ENCODE measurements around the gene LEMD2.

Gene LEMD2

DNA sequence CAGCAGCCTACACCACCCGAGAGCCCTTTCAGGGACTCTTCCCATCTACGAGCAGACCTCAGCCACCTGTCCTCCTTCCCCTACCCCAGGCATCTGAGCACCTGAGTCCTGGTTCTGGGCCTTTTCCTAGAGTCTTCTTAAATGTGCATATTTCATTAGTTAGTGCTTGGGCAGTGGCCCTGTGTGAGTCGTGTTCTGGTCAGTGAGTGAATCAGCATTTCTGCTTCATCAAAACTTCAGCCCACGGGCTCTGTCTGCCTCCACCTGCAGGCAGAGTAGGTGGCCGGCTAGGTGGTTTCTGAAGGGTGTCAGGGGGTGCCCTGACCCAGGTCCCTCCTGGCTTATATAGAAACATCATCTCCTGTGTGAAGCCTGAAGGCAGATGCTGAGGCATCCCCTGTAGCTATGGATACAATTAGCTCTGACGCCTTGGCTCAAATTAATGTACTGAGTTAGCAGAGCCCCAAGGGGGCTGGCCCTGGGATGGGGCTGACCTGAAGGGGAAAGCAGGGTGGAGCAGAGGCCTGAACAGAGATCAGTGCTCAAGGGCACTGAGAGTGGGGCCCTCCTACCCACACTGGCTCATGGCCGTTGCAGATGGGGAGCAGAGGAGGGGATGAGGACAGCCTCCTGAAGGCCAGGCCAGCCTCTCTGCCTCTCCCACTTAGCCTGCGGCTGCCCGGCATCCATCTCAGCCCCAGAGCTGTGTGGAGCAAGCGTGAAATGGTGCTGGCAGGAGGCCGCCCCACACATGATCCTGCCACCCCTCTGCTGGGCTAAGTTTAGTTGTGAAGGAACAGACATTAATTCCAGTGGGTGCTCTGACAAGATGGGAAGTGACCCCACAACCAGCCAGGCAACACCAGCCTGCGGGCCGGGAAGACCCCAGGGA lies 55.9 kb downstream of the LEMD2 start:
- DNase-seq: no peak

DNA sequence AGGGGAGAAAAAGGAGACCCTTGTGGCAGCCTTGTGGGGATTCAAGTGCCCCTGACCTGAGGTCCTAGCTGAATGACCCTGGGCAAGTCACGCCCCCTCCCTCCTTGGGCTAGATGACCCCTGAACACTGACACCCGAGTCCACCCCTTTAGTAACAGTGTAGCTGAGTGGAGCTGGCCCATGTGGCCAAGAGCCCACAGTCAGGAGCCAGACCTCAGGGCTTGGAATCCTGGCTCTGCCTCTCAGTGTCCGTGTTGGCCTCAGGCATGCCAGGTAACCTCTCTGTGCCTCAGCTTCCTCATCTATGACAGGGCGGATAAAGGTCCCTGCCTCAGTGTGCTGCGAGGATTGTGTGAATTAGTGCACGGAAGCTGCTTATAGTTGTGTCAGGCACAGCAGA lies 56.5 kb downstream of the LEMD2 start:
- no peak for DNase-seq

- no peak for DNase-seq
Measured at GRCh38 chr6:33731751-33732282, 57.1 kb downstream of the LEMD2 start.

DNA sequence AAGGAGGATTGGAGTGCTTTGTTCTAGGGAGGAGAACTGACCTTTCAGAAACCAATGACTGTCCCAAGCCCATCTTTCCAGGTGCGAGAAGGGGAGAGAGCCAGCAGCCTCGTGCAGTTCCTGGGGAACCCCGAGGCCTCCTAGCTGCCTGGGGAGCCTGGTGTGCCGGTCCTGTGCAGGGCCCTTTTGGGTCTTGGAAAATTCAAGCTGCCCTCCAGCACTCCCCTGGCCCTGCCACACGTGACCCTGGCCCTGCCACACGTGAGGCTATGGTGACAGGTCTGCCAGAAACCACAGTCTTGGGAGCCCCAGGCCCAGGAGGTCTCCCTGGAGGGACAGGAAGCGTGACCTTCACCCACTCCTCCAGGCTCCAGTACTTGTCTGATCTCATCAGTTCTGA lies 57.9 kb downstream of the LEMD2 start:
- DNase-seq: no peak

DNA sequence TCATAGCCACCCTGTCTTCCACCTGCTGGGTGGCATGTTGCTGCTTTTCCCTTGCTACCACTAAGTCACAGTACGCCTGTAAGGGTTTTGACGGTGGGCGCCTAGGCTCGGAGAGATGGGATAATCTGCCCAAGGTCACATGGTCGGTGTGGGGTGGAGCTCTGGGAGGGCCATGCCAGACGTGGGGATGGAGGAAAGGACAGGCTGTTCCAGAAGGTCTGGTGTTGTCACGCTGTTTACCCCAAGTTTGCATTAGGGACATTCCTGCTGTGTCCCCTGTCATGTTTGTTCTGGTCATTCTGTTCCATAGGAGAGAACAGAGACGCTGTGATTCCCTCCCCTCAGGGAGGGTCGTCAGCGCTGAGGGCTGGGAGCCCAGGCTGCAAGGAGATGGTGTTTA lies 58.3 kb downstream of the LEMD2 start:
- DNase-seq: no peak

- DNase-seq: no peak
Measured at GRCh38 chr6:33729059-33729458, 59.9 kb downstream of the LEMD2 start.

- no peak for DNase-seq
Measured at GRCh38 chr6:33728438-33728837, 60.5 kb downstream of the LEMD2 start.

GRCh38 chr6:33727932-33728331 lies 61.0 kb downstream of the LEMD2 start:
- no peak for DNase-seq

GRCh38 chr6:33727126-33727525 lies 61.8 kb downstream of the LEMD2 start:
- no peak for DNase-seq

DNA sequence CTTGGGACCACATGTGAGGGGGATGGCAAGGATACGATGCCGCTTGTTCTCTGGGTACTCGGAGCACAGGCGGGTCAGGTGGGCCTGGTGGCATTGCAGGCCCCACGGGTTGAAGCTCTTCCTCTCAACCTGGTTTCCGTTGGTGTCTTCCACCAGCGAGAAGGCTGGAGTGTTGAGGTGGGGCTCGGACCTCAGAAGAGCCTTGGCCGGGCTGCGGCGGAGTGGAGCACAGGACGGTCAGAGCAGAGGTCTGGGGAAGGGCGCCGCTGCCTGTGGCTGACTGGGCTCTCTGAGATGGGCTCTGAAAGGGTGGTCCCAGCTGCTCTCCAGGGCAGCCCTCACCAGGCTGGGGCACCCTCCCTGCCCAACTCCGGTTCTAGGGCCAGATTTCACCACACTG lies 62.2 kb downstream of the LEMD2 start:
- DNase-seq: no peak

- DNase-seq: no peak
Measured at GRCh38 chr6:33725891-33726673, 62.8 kb downstream of the LEMD2 start.

DNA sequence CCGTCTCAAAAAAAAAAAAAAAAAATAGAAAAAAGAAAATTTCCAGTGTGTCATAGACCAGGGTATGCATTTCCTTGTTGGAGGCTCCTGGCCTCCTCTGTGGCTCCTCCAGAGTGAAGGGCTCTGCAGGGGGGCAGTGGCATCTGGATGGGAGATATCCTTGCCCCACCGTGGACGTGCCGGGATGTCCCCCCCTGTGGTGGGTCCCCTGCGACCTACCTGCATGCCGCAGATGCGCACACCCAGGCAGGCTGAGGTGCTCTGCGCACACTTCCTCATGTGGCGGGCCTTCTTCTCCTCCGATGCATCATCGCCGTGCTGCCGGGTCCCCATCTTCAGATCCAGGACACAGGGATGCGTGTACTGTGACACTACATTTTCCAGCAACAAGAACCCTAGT lies 63.7 kb downstream of the LEMD2 start:
- no peak for DNase-seq

DNA sequence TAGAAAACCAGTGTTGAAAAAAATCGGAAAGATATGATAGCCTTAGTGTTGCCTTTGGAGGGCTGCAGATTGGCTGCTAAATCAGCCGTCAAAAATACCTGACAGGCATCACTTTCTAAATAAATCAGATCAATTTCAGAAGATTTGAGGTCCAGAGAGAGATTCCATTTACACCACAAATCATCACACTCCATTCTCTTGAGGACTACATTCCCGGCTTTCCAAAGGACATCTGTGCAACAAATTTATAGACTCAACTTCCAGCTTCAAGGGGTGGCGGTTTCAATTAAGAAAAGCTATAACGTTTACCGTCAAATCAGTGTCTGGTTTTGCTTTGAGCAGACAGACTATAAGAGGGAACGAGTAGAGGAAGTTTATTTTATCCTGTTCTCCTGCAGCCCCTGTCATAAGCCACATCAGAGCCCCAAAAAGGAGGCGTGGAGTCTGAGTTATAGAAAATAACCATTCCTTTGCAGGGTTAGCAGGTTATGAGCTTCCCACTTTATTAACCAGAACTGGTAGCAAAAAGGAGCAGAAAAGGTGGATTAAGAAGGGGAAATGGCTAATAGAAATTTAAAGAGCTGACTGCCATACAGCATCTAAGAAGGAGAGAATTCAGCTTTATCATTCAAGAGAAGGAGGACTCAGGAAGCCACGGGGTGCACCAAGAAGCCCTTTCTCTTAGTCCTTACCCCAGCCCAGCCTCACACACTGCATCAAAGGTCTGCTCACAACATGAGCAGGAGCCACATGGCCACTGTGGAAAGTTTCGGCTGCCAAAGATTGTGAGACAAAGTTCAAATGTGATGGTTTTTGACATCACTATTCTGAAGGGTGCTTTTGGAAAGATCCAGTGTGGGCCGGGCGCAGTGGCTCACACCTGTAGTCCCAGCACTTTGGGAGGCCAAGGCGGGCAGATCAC lies 64.6 kb downstream of the LEMD2 start:
- DNase-seq: no peak

DNA sequence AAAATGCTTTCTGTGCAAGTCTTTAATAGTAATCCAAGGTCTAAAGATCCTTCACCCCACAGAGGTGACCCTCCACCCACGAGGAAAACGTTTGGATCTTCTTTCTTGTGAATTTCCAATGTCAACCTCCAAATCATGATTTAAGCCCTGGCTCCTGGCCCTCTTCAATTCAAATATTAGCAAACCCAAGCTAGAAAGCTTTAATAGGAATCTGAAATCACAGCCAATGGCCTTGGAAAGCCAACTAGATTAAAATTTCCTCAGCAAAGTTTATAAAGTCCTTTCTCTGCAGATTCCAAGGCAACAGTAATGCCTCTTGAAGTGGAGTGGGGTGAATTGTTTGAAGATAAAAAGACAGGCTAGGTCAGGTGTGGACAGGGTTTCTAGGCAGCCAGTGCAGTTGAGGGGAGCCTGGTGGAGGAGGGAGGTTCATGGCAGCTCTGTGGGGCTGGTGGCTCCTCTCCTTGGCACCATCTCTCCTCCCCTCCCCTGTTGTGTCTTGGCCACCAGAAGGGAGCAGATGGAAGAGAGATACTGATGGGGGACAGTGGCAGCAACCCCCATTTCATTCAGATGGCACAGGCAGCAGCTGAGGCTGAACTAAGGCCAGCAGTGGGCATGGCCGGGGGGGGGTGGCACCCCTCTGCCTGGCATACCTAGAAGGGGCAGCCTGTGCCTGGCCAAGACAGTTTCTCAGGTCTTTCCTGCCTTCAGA lies 65.4 kb downstream of the LEMD2 start:
- DNase-seq: no peak

DNA sequence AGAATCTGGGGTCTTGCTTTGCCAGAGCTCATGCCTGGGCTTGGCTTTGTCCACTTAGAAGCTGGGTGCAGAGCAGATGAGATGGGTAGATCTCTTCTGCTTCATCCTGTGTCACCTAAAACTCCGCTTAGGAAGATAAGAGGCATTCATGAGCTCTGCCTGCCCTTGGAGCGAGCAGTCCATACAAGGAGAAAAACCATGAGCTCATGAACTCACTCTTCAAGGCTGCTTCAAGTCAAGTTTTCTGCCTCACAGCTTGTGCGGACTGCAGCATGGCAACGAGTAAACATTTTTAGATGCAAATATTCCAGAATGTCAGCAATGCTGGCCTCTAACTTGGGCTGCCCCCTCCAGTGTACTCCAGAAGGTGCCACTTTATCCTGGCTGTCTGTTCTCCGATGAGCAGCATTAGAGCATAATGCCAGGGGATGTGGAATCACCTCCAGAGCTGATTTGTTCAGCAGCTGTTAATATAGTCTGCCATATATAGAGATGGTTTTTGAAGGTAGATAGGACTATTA lies 66.8 kb downstream of the LEMD2 start:
- DNase-seq: no peak

DNA sequence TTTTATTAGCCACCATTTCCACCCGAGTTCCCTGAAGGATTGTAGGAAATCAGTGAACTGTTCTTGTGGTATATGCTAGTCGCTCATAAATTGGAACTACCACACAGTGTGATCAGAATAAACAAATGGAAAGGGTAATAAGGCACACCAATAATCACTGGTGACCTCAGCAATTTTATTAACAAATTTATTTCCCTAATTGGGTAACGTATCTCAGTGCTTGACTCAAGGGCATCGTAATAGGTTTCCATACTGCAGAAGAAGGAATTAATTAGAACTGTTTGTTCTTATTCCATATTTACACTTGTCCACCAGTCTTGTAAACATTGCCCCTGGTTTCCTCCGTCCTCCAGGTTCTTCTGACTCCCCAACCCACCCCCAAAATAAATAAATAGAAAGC lies 67.4 kb downstream of the LEMD2 start:
- no peak for DNase-seq

Data from NK-92 treated with Interleukin-12 subunit alpha and Interleukin-12 subunit beta, amount 100 ng/mL, for 24 hours (cell line).